Stimulated activated naive CD8-positive, alpha-beta T cell treated with anti-CD3 and anti-CD28 coated beads, Interleukin-15, amount 100 ng/mL, for 72 hours (primary cell): ENCODE data around the gene MON1B.
A peak's percentile ranks its signal among the peaks of the same experiment; 100 is the strongest.
"Not testable (repeated sequence)": the region's sequence is repeated elsewhere in the genome, so short reads cannot be mapped to it uniquely, and the experiment has no call there.

Source experiments
- ATAC-seq: fragments of 150-1000 bp; cut with Tn5 transposase; 2 replicates; pipeline ENCODE4 v1.10.0; 2021; ENCODE audit warnings: mild to moderate bottlenecking, moderate library complexity
- DNase-seq, 2 donors: peaks; one replicate each; pipeline ENCODE4 v3.0.0; 2021 to 2022
- H3K27ac Mint-ChIP-seq, 2 donors: one replicate each; pipeline ENCODE4 v1.8.0; 2022; ENCODE audit warnings: mild to moderate bottlenecking in 2 of 2, mixed read lengths in 2 of 2, moderate library complexity in 2 of 2
- H3K27me3 Mint-ChIP-seq: one replicate; pipeline ENCODE4 v1.8.0; 2022; ENCODE audit warnings: mixed read lengths
- H3K4me1 Mint-ChIP-seq: one replicate; pipeline ENCODE4 v1.8.0; 2022; ENCODE audit warnings: mild to moderate bottlenecking, mixed read lengths
- H3K4me3 Mint-ChIP-seq, 2 donors: one replicate each; pipeline ENCODE4 v1.8.0; 2022; ENCODE audit warnings: mild to moderate bottlenecking in 2 of 2, mixed read lengths in 2 of 2, moderate library complexity in 1 of 2
- H3K9me3 Mint-ChIP-seq, 2 donors: one replicate each; pipeline ENCODE4 v1.8.0; 2022; ENCODE audit warnings: mixed read lengths in 2 of 2

Gene MON1B

DNA sequence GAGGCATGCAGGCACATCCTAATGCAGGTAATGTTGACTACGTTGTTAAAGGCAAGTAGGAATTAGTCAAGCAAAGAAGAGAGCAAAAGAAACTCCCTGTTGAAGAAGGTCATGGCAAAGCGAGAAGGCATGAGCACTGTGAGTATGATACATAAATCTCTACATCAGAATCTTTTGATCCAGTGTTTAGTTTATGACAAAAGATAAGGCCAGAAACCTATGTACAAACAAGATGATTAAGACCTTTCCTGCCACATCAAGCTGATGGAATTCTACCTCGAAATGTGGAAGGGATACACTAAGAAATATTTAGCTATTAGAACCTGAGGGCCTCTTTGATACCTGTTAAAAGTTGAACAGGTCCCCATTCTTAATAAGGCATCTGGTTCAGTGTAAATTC, 28.4 kb downstream of the MON1B start:
- H3K27ac Mint-ChIP-seq, result peak overlapping the region in 1 of 2 donors; percentile 54
- H3K4me1 Mint-ChIP-seq, result no peaks in the 10 kb centered on the region
- no peaks in the 10 kb centered on the region for H3K27me3 Mint-ChIP-seq
- H3K9me3 Mint-ChIP-seq, result no peaks in the 10 kb centered on the region
- no peak for ATAC-seq
- H3K4me3 Mint-ChIP-seq, result no peak overlapping the region
- no peak for DNase-seq

DNA sequence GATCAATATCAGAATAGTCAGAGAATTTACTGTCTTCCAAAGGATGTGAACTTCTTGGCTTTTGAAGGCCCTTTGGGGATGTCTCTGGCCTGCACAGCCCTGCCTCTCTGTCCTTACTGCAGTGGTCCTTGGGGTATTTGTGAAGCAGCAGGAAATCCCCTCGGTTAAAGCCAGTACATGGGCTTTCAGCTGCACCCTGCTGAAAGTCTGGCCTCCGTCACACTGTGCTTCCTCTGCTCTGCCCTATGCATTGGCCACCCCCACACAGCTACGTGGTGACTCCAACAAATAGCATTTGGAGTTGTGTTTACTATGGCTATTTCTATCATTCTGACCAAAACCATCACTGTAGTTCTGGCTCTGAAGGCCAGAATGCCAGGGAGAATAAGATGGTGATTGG, 29.4 kb downstream of the MON1B start:
- Mint-ChIP-seq H3K27me3 (no peaks in the 10 kb centered on the region), H3K27ac (no peak overlapping the region), H3K4me3 (no peak overlapping the region)

DNA sequence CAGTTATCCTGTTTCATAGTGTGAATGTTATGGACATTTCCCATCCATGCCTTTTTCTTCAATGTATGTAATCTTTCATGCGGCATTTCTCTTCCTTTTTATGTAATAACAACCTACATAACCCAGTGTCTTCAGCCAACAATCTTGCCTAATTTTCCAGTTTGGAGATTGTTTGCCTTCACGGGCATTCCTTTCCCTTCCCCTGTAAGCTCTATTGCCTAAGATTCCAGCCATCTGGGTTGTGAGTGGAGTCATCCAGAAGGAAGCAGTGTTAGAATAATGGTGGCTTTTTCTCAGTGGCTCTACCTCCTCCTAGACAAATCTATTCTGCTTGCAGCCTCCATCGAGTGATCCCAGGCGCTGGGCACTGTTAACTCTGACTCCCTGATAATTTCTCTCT, 30.5 kb downstream of the MON1B start:
- no peak for ATAC-seq
- H3K9me3 Mint-ChIP-seq, result no peaks in the 10 kb centered on the region

More for the DNA sequence above, 29.4 kb downstream of the MON1B start:
- no peak for ATAC-seq
- DNase-seq, result no peak
- no peaks in the 10 kb centered on the region for H3K4me1 Mint-ChIP-seq
- no peaks in the 10 kb centered on the region for H3K9me3 Mint-ChIP-seq

DNA sequence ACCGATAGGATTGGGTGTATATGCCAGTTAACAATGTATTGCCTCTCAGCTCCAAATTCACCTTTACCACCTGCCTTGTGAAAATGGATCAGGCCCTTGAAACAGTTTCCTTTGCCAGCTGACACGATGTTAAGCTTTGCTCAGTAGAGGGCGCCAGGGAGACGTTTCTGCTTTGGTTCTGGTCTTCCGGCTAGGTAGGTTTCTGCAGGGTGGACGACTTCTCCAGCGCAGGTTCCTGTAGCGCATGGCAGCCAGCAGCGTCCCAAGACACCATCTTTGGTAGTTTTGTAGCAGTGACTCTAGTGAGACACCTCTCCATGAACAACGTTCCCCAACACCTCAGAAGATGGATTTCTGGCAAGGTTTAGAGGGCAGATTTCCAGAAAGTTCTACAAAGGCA, 32.2 kb downstream of the MON1B start:
- Mint-ChIP-seq H3K27ac (no peak overlapping the region), H3K4me3 (no peak overlapping the region), H3K9me3 (no peaks in the 10 kb centered on the region), H3K4me1 (no peaks in the 10 kb centered on the region), H3K27me3 (peaks cover 3% of the 10 kb centered on the region)
- DNase-seq (peak; percentile 13 to 26), ATAC-seq (no peak)

More for the DNA sequence above, 30.5 kb downstream of the MON1B start:
- no peaks in the 10 kb centered on the region for H3K4me1 Mint-ChIP-seq
- no peak overlapping the region for H3K27ac Mint-ChIP-seq
- no peak overlapping the region for H3K4me3 Mint-ChIP-seq
- H3K27me3 Mint-ChIP-seq, result no peaks in the 10 kb centered on the region
- no peak for DNase-seq

DNA sequence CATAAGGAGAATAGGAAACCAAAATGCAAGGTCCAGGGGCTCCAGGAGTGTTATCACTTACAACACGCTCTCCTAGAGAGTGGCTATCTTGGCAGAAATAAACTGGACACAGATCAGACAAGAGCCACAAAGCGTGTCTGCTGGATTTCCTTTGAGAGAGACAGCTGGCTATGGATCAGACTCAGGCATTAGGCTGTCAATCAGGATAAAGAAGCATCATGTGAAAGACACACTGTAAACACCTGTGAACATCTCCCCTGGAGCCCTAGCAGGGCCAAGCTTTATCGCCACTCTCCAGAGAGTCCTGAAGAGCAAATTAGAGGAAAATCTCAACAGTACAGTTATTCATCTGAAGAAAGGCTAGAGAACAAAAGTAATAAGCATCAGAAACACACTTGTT, 34.2 kb downstream of the MON1B start:
- no peak overlapping the region for H3K27ac Mint-ChIP-seq
- H3K4me1 Mint-ChIP-seq, result no peaks in the 10 kb centered on the region
- peaks cover 11% of the 10 kb centered on the region for H3K27me3 Mint-ChIP-seq
- ATAC-seq (no peak), DNase-seq (no peak)
- H3K9me3 Mint-ChIP-seq, result no peaks in the 10 kb centered on the region
- no peak overlapping the region for H3K4me3 Mint-ChIP-seq

DNA sequence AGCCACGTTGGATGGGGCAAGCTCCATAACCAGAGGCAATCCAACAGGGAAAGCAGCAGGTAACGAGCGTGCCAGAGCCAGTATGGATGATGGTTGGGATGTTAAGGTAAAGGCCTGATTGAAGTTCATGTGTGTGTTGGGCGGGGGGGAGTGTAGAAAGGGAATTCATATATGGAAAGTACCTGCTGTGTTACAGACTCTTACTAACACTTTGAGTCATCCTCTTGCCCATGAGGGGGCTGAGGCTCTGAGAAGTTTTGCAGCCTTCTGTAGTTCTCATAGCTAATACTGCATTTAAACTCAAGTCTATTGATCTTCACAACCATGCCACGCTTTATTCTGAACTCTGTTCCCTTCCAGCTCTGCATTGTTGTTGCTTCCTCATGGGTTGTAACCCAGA, 36.8 kb downstream of the MON1B start:
- ATAC-seq (peak; percentile 71), DNase-seq (no peak)
- no peak overlapping the region for H3K4me3 Mint-ChIP-seq
- no peaks in the 10 kb centered on the region for H3K9me3 Mint-ChIP-seq
- H3K4me1 Mint-ChIP-seq, result no peaks in the 10 kb centered on the region
- peaks cover 11% of the 10 kb centered on the region for H3K27me3 Mint-ChIP-seq
- no peak overlapping the region for H3K27ac Mint-ChIP-seq

DNA sequence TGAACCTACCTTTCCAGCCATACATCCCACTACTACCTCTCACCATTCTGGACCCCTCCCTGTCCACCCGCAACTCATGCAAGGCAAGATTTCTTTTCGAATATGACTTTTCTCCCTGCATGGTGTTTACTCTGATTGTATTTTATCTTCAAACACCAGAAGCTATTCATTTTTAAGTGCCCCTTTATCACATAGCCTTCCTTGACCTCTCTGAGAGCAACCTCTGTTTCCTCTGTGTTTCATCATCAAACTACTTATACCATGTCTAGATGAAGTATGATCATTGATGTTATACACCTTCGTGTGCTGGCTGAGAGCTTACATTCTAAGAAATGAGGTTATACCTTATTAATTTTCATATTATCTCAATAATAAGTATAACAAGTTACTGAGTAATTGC, 40.1 kb downstream of the MON1B start:
- Mint-ChIP-seq H3K27me3 (peaks cover 31% of the 10 kb centered on the region), H3K4me3 (no peak overlapping the region), H3K9me3 (no peaks in the 10 kb centered on the region), H3K27ac (no peak overlapping the region), H3K4me1 (peaks cover 1% of the 10 kb centered on the region)
- no peak for DNase-seq
- no peak for ATAC-seq

DNA sequence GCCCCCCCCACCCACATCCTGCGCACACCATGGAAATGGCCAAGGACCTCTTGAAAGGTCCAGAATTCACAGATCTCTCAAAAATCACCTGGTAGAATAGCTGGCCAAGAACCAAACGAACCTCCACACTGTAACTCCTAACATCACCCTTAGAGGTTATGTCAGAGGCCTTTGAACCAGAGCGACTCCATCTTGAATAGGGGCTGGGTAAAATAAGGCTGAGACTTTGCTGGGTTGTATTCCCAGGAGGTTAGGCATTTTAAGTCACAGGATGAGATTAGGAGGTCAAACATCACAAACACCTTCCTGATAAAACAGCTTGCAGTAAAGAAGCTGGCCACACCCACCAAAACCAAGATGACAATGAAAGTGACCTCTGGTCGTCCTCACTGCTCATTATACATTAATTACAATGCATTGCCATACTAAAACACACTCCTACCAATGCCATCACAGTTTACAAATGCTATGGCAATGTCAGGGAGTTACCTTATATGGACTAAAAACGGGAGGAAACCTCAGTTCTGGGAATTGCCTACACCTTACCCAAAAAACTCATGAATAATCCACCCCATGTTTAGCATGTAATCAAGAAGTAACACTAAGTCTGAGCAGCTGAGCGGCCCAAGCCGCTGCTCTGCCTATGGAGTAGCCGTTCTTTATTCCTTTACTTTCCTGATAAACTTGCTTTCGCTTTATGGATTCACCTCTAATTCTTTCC, 43.0 kb downstream of the MON1B start:
- ATAC-seq (no peak), DNase-seq (no peak)
- no peak overlapping the region for H3K4me3 Mint-ChIP-seq
- no peak overlapping the region for H3K27ac Mint-ChIP-seq
- H3K4me1 Mint-ChIP-seq, result peaks cover 6% of the 10 kb centered on the region
- peaks cover 33% of the 10 kb centered on the region for H3K27me3 Mint-ChIP-seq
- H3K9me3 Mint-ChIP-seq, result no peaks in the 10 kb centered on the region

DNA sequence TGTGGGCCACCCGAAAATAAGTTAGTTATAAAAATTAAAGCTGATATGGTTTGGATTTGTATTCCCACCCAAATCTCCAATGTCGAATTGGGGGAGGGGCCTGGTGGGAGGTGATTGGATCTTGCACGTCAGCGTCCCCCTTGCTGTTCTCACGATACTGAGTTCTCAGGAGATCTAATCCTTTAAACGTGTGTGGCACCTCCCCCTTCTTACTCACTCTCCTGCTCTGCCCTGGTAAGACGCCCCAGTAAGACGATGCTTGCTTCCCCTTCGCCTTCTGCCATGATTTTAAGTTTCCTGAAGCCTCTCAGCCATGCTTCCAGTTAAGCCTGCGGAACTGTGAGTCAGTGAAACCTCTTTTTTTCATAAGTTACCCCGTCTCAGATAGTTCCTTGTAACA, 43.6 kb downstream of the MON1B start:
- no peak overlapping the region for H3K4me3 Mint-ChIP-seq
- H3K27ac Mint-ChIP-seq, result no peak overlapping the region
- DNase-seq (no peak), ATAC-seq (no peak)
- no peaks in the 10 kb centered on the region for H3K9me3 Mint-ChIP-seq
- H3K27me3 Mint-ChIP-seq, result peaks cover 33% of the 10 kb centered on the region
- H3K4me1 Mint-ChIP-seq, result peaks cover 6% of the 10 kb centered on the region

DNA sequence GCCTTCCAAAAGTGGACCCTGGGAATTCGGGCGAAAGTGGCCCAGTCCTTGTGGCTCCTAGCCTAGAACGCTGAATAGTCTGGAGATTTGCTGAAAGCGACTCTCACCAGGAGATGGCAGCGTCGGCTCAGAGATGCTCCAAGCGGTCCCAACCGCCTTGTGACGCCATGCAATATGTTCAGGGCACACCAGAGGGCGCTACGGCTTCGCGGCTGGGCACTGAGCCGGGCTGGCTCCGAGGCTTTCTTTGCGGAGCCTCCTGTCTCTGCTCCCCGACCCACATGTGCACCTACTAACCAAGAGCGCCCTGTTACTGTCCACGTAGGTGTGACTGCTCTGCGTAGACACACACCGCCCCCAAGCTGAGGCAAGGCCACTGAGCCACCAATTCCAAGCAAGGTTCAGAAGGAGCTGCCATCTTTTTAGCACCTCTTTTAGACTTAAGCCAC, 45.1 kb downstream of the MON1B start:
- peaks cover 33% of the 10 kb centered on the region for H3K27me3 Mint-ChIP-seq
- H3K4me1 Mint-ChIP-seq, result peaks cover 6% of the 10 kb centered on the region

DNA sequence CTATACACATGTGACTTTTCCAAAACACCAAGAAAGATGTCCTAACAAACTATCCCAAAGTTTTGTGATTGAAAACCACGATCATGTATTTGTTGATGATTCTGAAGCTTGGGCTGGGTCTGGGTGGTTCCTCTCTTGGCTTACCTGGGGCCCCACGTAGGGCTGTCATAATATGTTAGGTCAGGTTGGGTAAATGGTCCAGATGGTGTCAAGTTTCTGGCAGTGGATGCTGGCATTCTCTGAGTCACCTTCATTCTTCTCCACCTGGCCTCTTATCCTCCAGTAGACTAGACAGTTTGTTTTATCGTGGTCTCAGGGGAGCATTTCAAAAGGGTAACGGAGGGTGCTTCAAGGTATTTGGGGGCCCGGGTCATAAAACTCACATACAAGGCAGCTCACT, 47.6 kb downstream of the MON1B start:
- Mint-ChIP-seq H3K27ac (no peak overlapping the region), H3K9me3 (no peaks in the 10 kb centered on the region), H3K4me3 (no peak overlapping the region), H3K4me1 (peaks cover 6% of the 10 kb centered on the region), H3K27me3 (peaks cover 28% of the 10 kb centered on the region)
- ATAC-seq, result no peak
- DNase-seq, result no peak

More for the DNA sequence above, 45.1 kb downstream of the MON1B start:
- DNase-seq (peak; percentile 83 to 84), ATAC-seq (peak; percentile 95)
- Mint-ChIP-seq H3K9me3 (no peaks in the 10 kb centered on the region), H3K27ac (no peak overlapping the region), H3K4me3 (peak overlapping the region; percentile 39 to 62)

DNA sequence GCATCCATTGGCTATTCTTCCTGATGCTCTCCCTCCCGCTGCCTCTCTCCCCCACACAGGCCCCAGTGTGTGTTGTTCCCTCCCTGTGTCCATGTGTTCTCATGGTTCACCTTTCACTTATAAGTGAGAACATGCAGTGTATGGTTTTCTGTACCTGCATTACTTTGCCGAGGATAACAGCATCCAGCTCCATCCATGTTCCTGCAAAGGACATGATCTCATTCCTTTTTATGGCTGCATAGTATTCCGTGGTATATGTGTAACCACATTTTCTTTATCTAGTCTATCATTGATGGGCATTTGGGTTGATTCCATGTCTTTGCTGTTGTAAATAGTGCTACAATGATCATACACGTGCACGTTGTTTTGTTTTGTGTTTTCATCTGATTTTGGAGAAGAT, 51.5 kb downstream of the MON1B start:
- not testable (repeated sequence) for DNase-seq, H3K4me1 Mint-ChIP-seq, H3K9me3 Mint-ChIP-seq, H3K4me3 Mint-ChIP-seq, ATAC-seq
- Mint-ChIP-seq H3K27ac (peak overlapping the region in 1 of 2 donors; percentile 96), H3K27me3 (peaks cover 10% of the 10 kb centered on the region)

DNA sequence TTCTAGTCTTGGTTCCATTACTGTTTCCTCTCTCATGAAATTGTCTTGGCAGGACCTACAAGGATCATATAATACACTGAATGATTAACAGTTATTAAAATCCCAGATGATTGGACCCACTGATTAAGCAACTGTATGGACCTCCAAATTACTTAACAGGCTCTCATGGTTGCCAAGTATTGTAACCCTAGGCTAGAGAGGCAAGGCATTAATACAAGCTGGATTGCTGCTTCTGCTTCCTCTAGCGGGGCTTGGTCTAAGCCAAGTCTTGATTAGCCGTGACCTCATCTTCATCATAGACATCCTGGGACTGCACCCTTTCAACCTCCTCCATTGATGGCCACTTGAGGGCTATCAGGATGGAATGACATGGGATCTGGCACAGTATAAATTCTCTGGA, 55.2 kb downstream of the MON1B start:
- no peaks in the 10 kb centered on the region for H3K4me1 Mint-ChIP-seq
- H3K9me3 Mint-ChIP-seq, result no peaks in the 10 kb centered on the region
- no peak overlapping the region for H3K4me3 Mint-ChIP-seq
- ATAC-seq (no peak), DNase-seq (no peak)
- no peak overlapping the region for H3K27ac Mint-ChIP-seq
- no peaks in the 10 kb centered on the region for H3K27me3 Mint-ChIP-seq

DNA sequence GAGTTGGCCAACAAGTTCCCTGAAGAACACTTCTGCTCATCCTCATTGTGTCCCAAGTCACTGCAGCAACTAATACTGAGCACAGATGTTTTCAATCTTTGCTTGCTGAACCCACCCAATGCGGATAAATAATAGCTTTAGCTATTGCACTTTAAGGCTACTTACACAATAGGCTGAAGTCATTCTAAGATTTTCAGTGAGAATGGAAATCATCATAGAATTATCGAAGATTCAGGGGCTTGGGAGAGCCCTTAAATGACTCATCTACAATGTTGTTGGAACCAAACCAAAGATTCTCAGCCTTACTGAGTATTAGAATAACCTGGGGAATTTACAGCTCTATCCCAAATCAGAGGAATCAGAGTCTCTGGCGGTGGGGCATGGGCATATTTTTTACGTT, 59.4 kb downstream of the MON1B start:
- Mint-ChIP-seq H3K4me1 (no peaks in the 10 kb centered on the region), H3K9me3 (no peaks in the 10 kb centered on the region), H3K4me3 (no peak overlapping the region), H3K27ac (no peak overlapping the region), H3K27me3 (peaks cover 2% of the 10 kb centered on the region)
- DNase-seq, result no peak
- ATAC-seq, result no peak
